OCI-LY7 (cell line): ENCODE data around the gene PEX10. TPM values are rescaled to one million over a fixed set of nuclear protein-coding genes. Genes with fewer than 3 reads are reported as not detected.

Experiments
- BruUV-seq: library from RNA; stranded (reverse); fragments of 400-500 nt; replicated peaks from 2 replicates; lab custom pipeline; 2021; lab: Mats Ljungman, UMichigan
- CTCF ChIA-PET: fragments of 300-600 bp; sonication (Branson Sonifier 250); formaldehyde crosslinking; loops from one replicate; lab custom pipeline; 2022; ENCODE audit warnings: antibody characterized with exemption; ENCODE audit not compliant: unreplicated experiment; lab: Charles Lee
- POLR2A ChIA-PET: fragments of 300-600 bp; sonication (Branson Sonifier 250); formaldehyde crosslinking; loops from one replicate; lab custom pipeline; 2022; ENCODE audit warnings: antibody characterized with exemption; lab: Charles Lee
- DNase-seq: peaks from one replicate; pipeline ENCODE4 v3.0.0-alpha.2; 2015; ENCODE audit warnings: low spot score
- H2AFZ ChIP-seq: fragments of 200-600 bp; sonication (generic), shearing (Covaris generic); 2 replicates; pipeline ENCODE4 v1.6.1; 2014; ENCODE audit warnings: mild to moderate bottlenecking, antibody characterized with exemption, low read length, moderate library complexity
- H3K27ac ChIP-seq: fragments of 200-600 bp; sonication (generic); 2 replicates; pipeline ENCODE4 v1.5.1; 2014; ENCODE audit warnings: mixed run types, low read depth, mild to moderate bottlenecking, moderate library complexity, low read length, inconsistent platforms; ENCODE audit not compliant: poor library complexity, severe bottlenecking
- H3K36me3 ChIP-seq: fragments of 200-600 bp; sonication (generic); 2 replicates; pipeline ENCODE4 v1.6.1; 2014; ENCODE audit warnings: mild to moderate bottlenecking, antibody characterized with exemption, low read length, moderate library complexity, mixed read lengths; ENCODE audit not compliant: insufficient read depth
- H3K4me1 ChIP-seq: fragments of 200-600 bp; sonication (generic); 2 replicates; pipeline ENCODE4 v1.5.1; 2014; ENCODE audit warnings: mild to moderate bottlenecking, low read length; ENCODE audit not compliant: insufficient read depth, poor library complexity, severe bottlenecking
- H3K4me2 ChIP-seq: fragments of 200-600 bp; sonication (generic); 2 replicates; pipeline ENCODE4 v1.6.1; 2014; ENCODE audit warnings: mild to moderate bottlenecking, low read length
- H3K4me3 ChIP-seq: fragments of 200-600 bp; sonication (generic); 2 replicates; pipeline ENCODE4 v1.5.1; 2014; ENCODE audit warnings: mild to moderate bottlenecking, low read depth, low read length; ENCODE audit not compliant: poor library complexity, severe bottlenecking
- H3K79me2 ChIP-seq: fragments of 200-600 bp; sonication (generic); 2 replicates; pipeline ENCODE4 v1.6.1; 2016; ENCODE audit warnings: low read depth, mild to moderate bottlenecking, low read length, moderate library complexity, mixed read lengths; ENCODE audit not compliant: insufficient read depth
- H3K9me2 ChIP-seq: fragments of 200-600 bp; sonication (generic); 2 replicates; pipeline ENCODE4 v1.6.1; 2016; ENCODE audit warnings: mild to moderate bottlenecking, low read length, mixed read lengths; ENCODE audit not compliant: insufficient read depth
- H3K9me3 ChIP-seq: fragments of 200-600 bp; sonication (generic); 2 replicates; pipeline ENCODE4 v1.6.1; 2014; ENCODE audit warnings: mild to moderate bottlenecking, mixed run types, low read length, mixed read lengths
- H4K20me1 ChIP-seq: fragments of 200-600 bp; sonication (generic); 2 replicates; pipeline ENCODE4 v1.6.1; 2014; ENCODE audit warnings: mild to moderate bottlenecking, antibody characterized with exemption, low read length, moderate library complexity, mixed read lengths; ENCODE audit not compliant: insufficient read depth
- EZH2phosphoT487 ChIP-seq: fragments of 200-600 bp; sonication (generic); IDR thresholded peaks from 2 replicates; pipeline ENCODE4 v1.6.1; 2018; ENCODE audit warnings: low read depth, borderline replicate concordance, mild to moderate bottlenecking, mixed run types, antibody characterized with exemption, low read length, moderate library complexity, mixed read lengths
- intact Hi-C: fragments of 100-400 bp; cut with micrococcal nuclease; formaldehyde crosslinking; loops from one replicate; pipeline ENCODE4 v1.10.0; 2022; ENCODE audit not compliant: unreplicated experiment
- total RNA-seq, 2 experiments: library from RNA; depleted of rRNA in 1 of 2; stranded (reverse); fragments of >200 nt in 1 of 2; shearing (Covaris generic) in 1 of 2; gene quantifications; 2 replicates each; pipeline ENCODE4 v1.2.3, GENCODE V29; 2014 to 2022
- TF ChIP-seq, protein P1 (sequence below): fragments of 200-600 bp; sonication (generic); conservative IDR thresholded peaks from 2 replicates; pipeline ENCODE4 v1.5.1; 2014; ENCODE audit warnings: mild to moderate bottlenecking, antibody characterized with exemption, low read length, moderate library complexity, mixed read lengths

Gene PEX10
- total RNA-seq, 2 experiments from 2014 or later, result 23.3 to 24.5 TPM

DNA sequence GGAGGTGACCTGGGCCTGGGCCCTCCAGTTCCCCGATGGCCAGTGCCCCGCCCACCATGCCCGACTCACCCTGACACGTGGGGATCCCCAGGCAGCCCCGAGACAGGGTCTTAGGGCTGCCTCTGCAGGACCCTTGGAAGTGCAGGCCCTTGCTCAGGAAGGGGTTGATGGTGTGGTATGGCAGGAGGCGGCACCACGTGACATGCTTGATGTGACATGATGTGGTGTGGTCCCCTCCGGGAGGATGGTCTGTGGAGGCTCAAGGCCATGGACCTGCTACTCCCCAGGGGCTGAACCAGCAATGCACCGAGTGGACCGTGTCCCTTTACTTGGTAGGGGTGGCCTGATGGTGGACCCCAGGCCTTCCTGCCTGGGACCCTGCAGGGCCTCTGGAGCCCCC is 41.9 kb upstream of the PEX10 start:
- H3K9me3 ChIP-seq, result no peaks in the 10 kb centered on the region
- no peaks in the 10 kb centered on the region for H3K4me1 ChIP-seq
- no TSS peak for BruUV-seq
- no peaks in the 10 kb centered on the region for H3K79me2 ChIP-seq
- no peaks in the 10 kb centered on the region for H4K20me1 ChIP-seq
- H3K36me3 ChIP-seq, result no peaks in the 10 kb centered on the region
- no peak for DNase-seq
- no peak overlapping the region for H3K4me2 ChIP-seq
- intact Hi-C loops, result no loop called here
- H3K4me3 ChIP-seq, result no peak overlapping the region
- H3K27ac ChIP-seq, result no peak overlapping the region
- TF ChIP-seq EZH2phosphoT487, result no peak
- TF ChIP-seq, protein P1, sequence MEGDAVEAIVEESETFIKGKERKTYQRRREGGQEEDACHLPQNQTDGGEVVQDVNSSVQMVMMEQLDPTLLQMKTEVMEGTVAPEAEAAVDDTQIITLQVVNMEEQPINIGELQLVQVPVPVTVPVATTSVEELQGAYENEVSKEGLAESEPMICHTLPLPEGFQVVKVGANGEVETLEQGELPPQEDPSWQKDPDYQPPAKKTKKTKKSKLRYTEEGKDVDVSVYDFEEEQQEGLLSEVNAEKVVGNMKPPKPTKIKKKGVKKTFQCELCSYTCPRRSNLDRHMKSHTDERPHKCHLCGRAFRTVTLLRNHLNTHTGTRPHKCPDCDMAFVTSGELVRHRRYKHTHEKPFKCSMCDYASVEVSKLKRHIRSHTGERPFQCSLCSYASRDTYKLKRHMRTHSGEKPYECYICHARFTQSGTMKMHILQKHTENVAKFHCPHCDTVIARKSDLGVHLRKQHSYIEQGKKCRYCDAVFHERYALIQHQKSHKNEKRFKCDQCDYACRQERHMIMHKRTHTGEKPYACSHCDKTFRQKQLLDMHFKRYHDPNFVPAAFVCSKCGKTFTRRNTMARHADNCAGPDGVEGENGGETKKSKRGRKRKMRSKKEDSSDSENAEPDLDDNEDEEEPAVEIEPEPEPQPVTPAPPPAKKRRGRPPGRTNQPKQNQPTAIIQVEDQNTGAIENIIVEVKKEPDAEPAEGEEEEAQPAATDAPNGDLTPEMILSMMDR, result no peak
- H2AFZ ChIP-seq, result no peak overlapping the region
- no peaks in the 10 kb centered on the region for H3K9me2 ChIP-seq
- ChIA-PET CTCF (no interaction called here), POLR2A (no interaction called here)

- POLR2A ChIA-PET, result no interaction called here
- intact Hi-C loops, result no loop called here
Observed at GRCh38 chr1:2452932-2453315, 40.6 kb upstream of the PEX10 start.

GRCh38 chr1:2452201-2452931 is 40.0 kb upstream of the PEX10 start:
- BruUV-seq, result no TSS peak
- Histone ChIP-seq H3K4me2 (no peak overlapping the region), H3K4me1 (no peaks in the 10 kb centered on the region), H3K4me3 (no peak overlapping the region), H3K79me2 (no peaks in the 10 kb centered on the region), H3K36me3 (no peaks in the 10 kb centered on the region), H3K27ac (no peak overlapping the region), H3K9me3 (no peaks in the 10 kb centered on the region), H2AFZ (no peak overlapping the region), H4K20me1 (no peaks in the 10 kb centered on the region), H3K9me2 (no peaks in the 10 kb centered on the region)
- POLR2A ChIA-PET, result no interaction called here
- CTCF ChIA-PET, result no interaction called here
- no peak for DNase-seq
- intact Hi-C loops, result no loop called here
- TF ChIP-seq, protein P1, result no peak
- no peak for TF ChIP-seq EZH2phosphoT487

More at GRCh38 chr1:2452932-2453315, 40.6 kb upstream of the PEX10 start:
- no peak for DNase-seq
- Histone ChIP-seq H3K4me2 (no peak overlapping the region), H3K4me3 (no peak overlapping the region), H3K27ac (no peak overlapping the region), H2AFZ (no peak overlapping the region), H4K20me1 (no peaks in the 10 kb centered on the region), H3K36me3 (no peaks in the 10 kb centered on the region), H3K79me2 (no peaks in the 10 kb centered on the region), H3K9me3 (no peaks in the 10 kb centered on the region), H3K9me2 (no peaks in the 10 kb centered on the region), H3K4me1 (no peaks in the 10 kb centered on the region)
- CTCF ChIA-PET, result no interaction called here
- TF ChIP-seq, protein P1, result no peak
- TF ChIP-seq EZH2phosphoT487, result no peak
- no TSS peak for BruUV-seq
